Smooth muscle cell (in vitro differentiated cells): Measurements from ENCODE around the gene PCDHA12. TPM values are rescaled to one million over a fixed set of nuclear protein-coding genes. Genes with fewer than 3 reads are reported as not detected.
"Not testable (repeated sequence)": the region's sequence is repeated elsewhere in the genome, so short reads cannot be mapped to it uniquely, and the experiment has no call there.

Experiments used
- DNase-seq: peaks from one replicate; lab custom pipeline; 2025; ENCODE audit not compliant: unreplicated experiment; lab: John Stamatoyannopoulos, UW
- H2AFZ ChIP-seq: fragments of 200-600 bp; sonication (generic); 2 replicates; pipeline ENCODE4 v1.6.0; 2016; ENCODE audit warnings: antibody characterized with exemption, low read depth, mild to moderate bottlenecking
- H3F3A ChIP-seq: fragments of 200-600 bp; sonication (generic); 2 replicates; pipeline ENCODE4 v1.6.0; 2017; ENCODE audit warnings: antibody characterized with exemption, low read depth
- H3K27ac ChIP-seq: fragments of 200-600 bp; sonication (generic); 2 replicates; pipeline ENCODE4 v1.5.1; 2016; ENCODE audit warnings: low read depth, mild to moderate bottlenecking
- H3K27me3 ChIP-seq: fragments of 200-600 bp; sonication (generic); 2 replicates; pipeline ENCODE4 v1.6.1; 2016; ENCODE audit warnings: low read depth, mild to moderate bottlenecking
- H3K36me3 ChIP-seq: fragments of 200-600 bp; sonication (generic); 2 replicates; pipeline ENCODE4 v1.5.1; 2016; ENCODE audit warnings: low read depth
- H3K4me1 ChIP-seq: fragments of 200-600 bp; sonication (generic); 2 replicates; pipeline ENCODE4 v1.5.1; 2016; ENCODE audit warnings: low read depth
- H3K4me2 ChIP-seq: fragments of 200-600 bp; sonication (generic); 2 replicates; pipeline ENCODE4 v1.6.0; 2016; ENCODE audit warnings: mild to moderate bottlenecking
- H3K4me3 ChIP-seq: fragments of 200-600 bp; sonication (generic); 2 replicates; pipeline ENCODE4 v1.5.1; 2016; ENCODE audit warnings: mild to moderate bottlenecking
- H3K79me2 ChIP-seq: fragments of 200-600 bp; sonication (generic); 2 replicates; pipeline ENCODE4 v1.6.0; 2016; ENCODE audit warnings: low read depth, mild to moderate bottlenecking
- H3K9ac ChIP-seq: fragments of 200-600 bp; sonication (generic); 2 replicates; pipeline ENCODE4 v1.6.0; 2016; ENCODE audit warnings: low read depth
- H3K9me3 ChIP-seq: fragments of 200-600 bp; sonication (generic); replicated peaks from 2 replicates; pipeline ENCODE4 v1.5.1; 2016; ENCODE audit warnings: low read depth
- H4K20me1 ChIP-seq: fragments of 200-600 bp; sonication (generic); 2 replicates; pipeline ENCODE4 v1.6.0; 2016; ENCODE audit warnings: low read depth
- WGBS: methylation state at CpG from one replicate; pipeline ENCODE4 v1.1.7; 2016; ENCODE audit warnings: low lambda C conversion rate; 5-methylcytosine and 5-hydroxymethylcytosine counted together
- polyA plus RNA-seq: library from polyadenylated mRNA; unstranded; fragments of >200 nt; fragmentation: Nextera tagmentation; extraction: Ambion mirVana; gene quantifications from 2 replicates; pipeline ENCODE4 v1.2.1, GENCODE V29; 2016
- total RNA-seq: library from RNA; depleted of rRNA; stranded (reverse); fragments of >200 nt; gene quantifications from 2 replicates; pipeline ENCODE4 v1.2.3, GENCODE V29; 2014
- TF ChIP-seq, protein P1 (sequence below): fragments of 200-600 bp; sonication (generic); IDR thresholded peaks from 2 replicates; pipeline ENCODE4 v1.5.1; 2017; ENCODE audit warnings: borderline replicate concordance, mild to moderate bottlenecking, antibody characterized with exemption; ENCODE audit not compliant: insufficient read depth, poor library complexity, severe bottlenecking

PCDHA12 gene
- total RNA-seq (7.3 and 9.6 TPM in 2 replicates), polyA plus RNA-seq (2.2 and 2.9 TPM in 2 replicates)

DNA sequence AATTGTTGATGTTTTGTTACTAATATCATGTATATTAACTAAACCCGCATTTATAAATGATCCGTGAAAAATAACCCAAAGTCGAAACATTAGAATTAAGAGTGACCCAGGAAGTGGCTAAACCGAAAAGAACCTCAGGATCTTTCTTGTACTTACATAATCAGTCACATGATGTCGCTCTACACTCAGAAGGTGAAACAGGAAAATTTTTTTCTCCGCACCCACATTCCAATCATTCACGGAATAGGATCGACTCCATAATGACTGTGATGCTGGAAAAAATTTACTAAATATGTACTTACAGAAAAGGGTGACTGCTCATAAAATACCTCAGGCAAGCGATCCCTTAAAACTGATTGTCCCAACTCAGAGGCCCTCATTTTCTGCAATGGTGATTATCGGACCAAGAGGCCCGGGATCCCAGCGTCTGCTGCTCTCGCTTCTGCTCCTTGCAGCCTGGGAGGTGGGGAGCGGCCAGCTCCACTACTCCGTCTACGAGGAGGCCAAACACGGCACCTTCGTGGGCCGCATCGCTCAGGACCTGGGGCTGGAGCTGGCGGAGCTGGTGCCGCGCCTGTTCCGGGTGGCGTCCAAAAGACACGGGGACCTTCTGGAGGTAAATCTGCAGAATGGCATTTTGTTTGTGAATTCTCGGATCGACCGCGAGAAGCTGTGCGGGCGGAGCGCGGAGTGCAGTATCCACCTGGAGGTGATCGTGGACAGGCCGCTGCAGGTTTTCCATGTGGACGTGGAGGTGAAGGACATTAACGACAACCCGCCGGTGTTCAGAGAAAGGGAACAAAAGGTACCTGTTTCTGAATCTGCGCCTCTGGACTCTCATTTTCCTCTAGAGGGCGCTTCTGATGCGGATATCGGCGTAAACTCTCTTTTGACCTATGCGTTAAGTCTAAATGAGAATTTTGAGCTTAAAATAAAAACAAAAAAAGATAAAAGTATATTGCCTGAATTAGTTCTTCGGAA lies at the start of gene PCDHA12:
Gene PCDHA12 (plus strand): TSS at position 224 of the 981 bp plus-strand sequence. CDS start 165 bp downstream, at position 389.
- no peak for DNase-seq
- H3K27me3 ChIP-seq, result no peaks in the 10 kb centered on the region

DNA sequence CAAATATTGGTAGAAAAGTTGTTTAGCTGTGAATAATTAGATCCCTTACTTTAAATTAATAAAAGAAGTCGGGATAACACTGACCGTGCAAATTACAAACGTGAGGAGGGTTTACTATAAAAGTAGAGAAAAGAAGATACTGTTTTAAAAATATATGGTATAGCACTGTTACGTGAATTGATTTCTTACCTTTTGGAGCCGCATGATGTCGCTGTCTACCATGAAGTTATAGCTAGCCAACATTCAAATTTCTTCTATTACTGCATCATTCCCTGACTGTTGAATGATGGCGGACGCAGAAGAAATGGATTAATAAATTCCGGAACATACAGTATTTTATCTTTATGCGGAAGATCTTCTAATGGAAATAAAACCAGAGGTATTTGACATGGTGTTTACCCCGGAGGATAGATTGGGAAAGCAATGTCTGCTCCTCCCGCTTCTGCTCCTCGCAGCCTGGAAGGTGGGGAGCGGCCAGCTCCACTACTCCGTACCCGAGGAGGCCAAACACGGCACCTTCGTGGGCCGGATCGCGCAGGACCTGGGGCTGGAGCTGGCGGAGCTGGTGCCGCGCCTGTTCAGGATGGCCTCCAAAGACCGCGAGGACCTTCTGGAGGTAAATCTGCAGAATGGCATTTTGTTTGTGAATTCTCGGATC lies 47.3 kb upstream of the PCDHA12 start, which contains the start of gene PCDHA6:
Gene PCDHA6 (plus strand): TSS at position 257 of the 658 bp plus-strand sequence. CDS start 132 bp downstream, at position 389.
- TF ChIP-seq, protein P1, sequence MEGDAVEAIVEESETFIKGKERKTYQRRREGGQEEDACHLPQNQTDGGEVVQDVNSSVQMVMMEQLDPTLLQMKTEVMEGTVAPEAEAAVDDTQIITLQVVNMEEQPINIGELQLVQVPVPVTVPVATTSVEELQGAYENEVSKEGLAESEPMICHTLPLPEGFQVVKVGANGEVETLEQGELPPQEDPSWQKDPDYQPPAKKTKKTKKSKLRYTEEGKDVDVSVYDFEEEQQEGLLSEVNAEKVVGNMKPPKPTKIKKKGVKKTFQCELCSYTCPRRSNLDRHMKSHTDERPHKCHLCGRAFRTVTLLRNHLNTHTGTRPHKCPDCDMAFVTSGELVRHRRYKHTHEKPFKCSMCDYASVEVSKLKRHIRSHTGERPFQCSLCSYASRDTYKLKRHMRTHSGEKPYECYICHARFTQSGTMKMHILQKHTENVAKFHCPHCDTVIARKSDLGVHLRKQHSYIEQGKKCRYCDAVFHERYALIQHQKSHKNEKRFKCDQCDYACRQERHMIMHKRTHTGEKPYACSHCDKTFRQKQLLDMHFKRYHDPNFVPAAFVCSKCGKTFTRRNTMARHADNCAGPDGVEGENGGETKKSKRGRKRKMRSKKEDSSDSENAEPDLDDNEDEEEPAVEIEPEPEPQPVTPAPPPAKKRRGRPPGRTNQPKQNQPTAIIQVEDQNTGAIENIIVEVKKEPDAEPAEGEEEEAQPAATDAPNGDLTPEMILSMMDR, result no peak
- H3K27me3 ChIP-seq, result no peaks in the 10 kb centered on the region
- no peaks in the 10 kb centered on the region for H3K4me1 ChIP-seq
- no peaks in the 10 kb centered on the region for H4K20me1 ChIP-seq
- no peak for DNase-seq
- no peak within 1 kb of the TSS for H3K4me3 ChIP-seq
- H3K79me2 ChIP-seq, result no peaks in the 10 kb centered on the region
- 94% methylated on average over 27 of the region's 27 CpGs for WGBS
- H3K9ac ChIP-seq, result no peak within 1 kb of the TSS
- H3K36me3 ChIP-seq, result no peaks in the 10 kb centered on the region
- H2AFZ ChIP-seq, result no peak within 1 kb of the TSS
- no peak within 1 kb of the TSS for H3K27ac ChIP-seq
- H3F3A ChIP-seq, result no peaks in the 10 kb centered on the region
- H3K9me3 ChIP-seq, result no peaks in the 10 kb centered on the region
- no peak within 1 kb of the TSS for H3K4me2 ChIP-seq

More for the DNA sequence above, at the start of gene PCDHA12:
- H3K4me3 ChIP-seq, result peak within 1 kb of the TSS; percentile 72
- peak within 1 kb of the TSS; percentile 39 for H3K9ac ChIP-seq
- H3K4me1 ChIP-seq, result peaks cover 9% of the 10 kb centered on the region
- 7% methylated on average over 47 of the region's 47 CpGs for WGBS
- peak within 1 kb of the TSS; percentile 85 for H3K4me2 ChIP-seq
- no peaks in the 10 kb centered on the region for H3F3A ChIP-seq
- H3K27ac ChIP-seq, result peak within 1 kb of the TSS; percentile 41
- H3K9me3 ChIP-seq, result no peaks in the 10 kb centered on the region
- H3K36me3 ChIP-seq, result no peaks in the 10 kb centered on the region
- peak within 1 kb of the TSS; percentile 55 for H2AFZ ChIP-seq
- no peaks in the 10 kb centered on the region for H3K79me2 ChIP-seq
- H4K20me1 ChIP-seq, result peaks cover 3% of the 10 kb centered on the region
- TF ChIP-seq, protein P1, result peak; percentile 66

DNA sequence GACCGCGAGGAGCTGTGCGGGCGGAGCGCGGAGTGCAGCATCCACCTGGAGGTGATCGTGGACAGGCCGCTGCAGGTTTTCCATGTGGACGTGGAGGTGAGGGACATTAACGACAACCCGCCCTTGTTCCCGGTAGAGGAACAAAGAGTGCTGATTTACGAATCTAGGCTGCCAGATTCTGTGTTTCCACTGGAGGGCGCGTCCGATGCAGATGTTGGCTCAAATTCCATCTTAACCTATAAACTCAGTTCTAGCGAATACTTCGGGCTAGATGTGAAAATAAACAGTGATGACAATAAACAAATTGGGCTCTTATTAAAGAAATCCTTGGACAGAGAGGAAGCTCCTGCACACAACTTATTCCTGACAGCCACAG lies 46.8 kb upstream of the PCDHA12 start:
- DNase-seq, result no peak
- H3K36me3 ChIP-seq, result no peaks in the 10 kb centered on the region
- H3K27me3 ChIP-seq, result no peaks in the 10 kb centered on the region
- no peak overlapping the region for H3K27ac ChIP-seq
- H3K9ac ChIP-seq, result no peak overlapping the region
- no peak overlapping the region for H3K4me2 ChIP-seq
- no peaks in the 10 kb centered on the region for H3K4me1 ChIP-seq
- no peaks in the 10 kb centered on the region for H3K79me2 ChIP-seq
- no peaks in the 10 kb centered on the region for H3F3A ChIP-seq
- H3K9me3 ChIP-seq, result no peaks in the 10 kb centered on the region
- TF ChIP-seq, protein P1, result no peak
- no peak overlapping the region for H3K4me3 ChIP-seq
- H4K20me1 ChIP-seq, result no peaks in the 10 kb centered on the region
- 94% methylated on average over 18 of the region's 18 CpGs for WGBS
- no peak overlapping the region for H2AFZ ChIP-seq

DNA sequence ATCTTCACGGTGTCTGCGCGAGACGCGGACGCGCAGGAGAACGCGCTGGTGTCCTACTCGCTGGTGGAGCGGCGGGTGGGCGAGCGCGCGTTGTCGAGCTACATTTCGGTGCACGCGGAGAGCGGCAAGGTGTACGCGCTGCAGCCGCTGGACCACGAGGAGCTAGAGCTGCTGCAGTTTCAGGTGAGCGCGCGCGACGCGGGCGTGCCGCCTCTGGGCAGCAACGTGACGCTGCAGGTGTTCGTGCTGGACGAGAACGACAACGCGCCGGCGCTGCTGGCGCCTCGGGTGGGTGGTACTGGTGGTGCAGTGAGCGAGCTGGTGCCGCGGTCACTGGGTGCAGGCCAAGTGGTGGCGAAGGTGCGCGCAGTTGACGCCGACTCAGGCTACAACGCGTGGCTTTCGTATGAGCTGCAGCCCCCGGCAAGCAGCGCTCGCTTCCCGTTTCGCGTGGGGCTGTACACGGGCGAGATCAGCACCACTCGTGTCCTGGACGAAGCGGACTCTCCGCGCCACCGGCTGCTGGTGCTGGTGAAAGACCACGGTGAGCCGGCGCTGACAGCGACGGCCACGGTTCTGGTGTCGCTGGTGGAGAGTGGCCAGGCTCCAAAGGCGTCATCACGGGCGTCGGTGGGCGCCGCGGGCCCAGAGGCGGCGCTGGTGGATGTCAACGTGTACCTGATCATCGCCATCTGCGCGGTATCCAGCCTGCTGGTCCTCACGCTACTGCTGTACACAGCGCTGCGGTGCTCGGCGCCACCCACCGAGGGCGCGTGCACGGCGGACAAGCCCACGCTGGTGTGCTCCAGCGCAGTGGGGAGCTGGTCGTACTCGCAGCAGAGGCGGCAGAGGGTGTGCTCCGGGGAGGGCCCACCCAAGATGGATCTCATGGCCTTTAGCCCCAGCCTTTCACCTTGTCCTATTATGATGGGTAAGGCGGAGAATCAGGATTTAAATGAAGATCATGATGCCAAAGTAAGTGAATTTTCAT lies 45.3 kb upstream of the PCDHA12 start:
- H3K36me3 ChIP-seq, DNase-seq, H3K4me3 ChIP-seq, H4K20me1 ChIP-seq, H3K9ac ChIP-seq, H2AFZ ChIP-seq, H3F3A ChIP-seq, H3K9me3 ChIP-seq, H3K79me2 ChIP-seq, H3K27ac ChIP-seq, H3K4me1 ChIP-seq, H3K4me2 ChIP-seq, H3K27me3 ChIP-seq: not testable (repeated sequence)
- WGBS, result 99% methylated on average over 100 of the region's 106 CpGs
